GM21515 (cell line): ENCODE results near the gene ZBTB20.

Source experiments
- ATAC-seq: cut with Tn5 transposase; IDR thresholded peaks from one replicate; pipeline ENCODE4 v1.9.1; 2021; ENCODE audit not compliant: unreplicated experiment

ZBTB20 gene

DNA sequence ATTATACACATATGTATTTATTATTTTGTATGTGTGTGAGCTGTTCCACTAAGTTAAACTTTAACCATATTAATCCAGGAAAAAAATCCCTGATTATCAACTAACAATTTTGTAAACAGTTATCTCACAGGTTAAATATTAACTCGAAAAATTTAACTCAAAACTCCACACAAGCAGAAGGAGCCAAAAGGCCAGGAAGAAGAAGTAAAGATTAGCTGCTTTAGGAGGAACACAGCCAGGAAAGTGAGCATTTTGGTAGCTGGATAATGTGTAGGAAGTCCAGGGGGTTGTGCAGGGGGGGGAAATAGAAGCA, 428.2 kb downstream of the ZBTB20 start:
- ATAC-seq, result no peak

DNA sequence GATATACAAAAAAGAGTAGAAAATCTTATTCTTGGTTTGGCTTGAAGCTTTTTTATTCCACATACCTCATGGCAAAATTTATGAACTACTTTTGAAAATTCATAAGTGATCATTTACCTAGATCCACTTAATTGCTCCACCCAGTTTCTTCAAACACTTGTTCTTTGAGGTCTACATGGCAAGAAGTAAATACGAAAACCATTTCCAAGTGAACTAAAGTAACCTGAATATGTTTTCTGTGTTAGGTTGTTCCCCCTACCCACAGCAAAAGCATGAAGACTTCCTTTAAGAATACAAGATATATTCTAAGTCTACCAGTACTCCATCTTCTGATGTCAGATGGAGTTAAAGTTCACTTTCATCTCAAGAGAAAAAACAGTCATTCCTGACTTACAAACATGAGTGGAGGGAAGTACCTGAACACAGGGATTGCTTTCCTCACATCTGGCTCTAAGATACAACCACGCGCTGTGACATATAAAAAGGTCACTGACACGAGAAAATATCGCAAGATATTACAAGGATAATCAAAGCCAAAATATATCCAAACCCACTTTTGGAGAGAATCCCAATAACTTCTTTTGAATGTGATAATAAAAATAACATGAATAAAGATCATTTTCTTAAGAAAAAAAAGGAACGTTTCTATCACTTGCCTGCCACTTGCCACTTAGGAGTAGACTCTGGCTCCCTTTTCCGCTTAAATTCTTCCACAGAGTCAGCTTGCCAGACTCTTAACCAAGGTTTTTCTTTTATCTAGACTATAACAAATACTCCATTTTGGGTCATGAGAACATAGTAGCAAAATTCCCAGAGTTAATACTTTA, 428.8 kb downstream of the ZBTB20 start:
- ATAC-seq, result no peak

DNA sequence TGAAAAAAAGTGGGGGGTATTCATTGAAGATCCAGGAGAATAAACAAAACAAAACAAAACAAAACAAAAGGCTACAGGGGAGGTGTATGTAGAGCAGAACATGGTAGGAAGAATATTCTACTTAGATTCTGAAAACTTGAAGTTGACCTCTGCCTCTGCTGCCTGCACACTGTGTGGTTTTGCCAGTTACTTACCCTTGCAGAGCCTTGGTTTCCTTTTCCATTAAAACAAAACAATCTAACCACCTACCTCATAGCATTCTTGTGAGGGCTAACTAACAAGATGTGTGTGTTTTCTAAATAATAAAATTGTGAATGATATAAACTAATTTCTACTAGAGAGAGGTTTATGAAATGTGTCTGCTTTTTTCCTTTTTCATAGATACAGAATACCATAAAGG, 430.2 kb downstream of the ZBTB20 start:
- ATAC-seq, result no peak

DNA sequence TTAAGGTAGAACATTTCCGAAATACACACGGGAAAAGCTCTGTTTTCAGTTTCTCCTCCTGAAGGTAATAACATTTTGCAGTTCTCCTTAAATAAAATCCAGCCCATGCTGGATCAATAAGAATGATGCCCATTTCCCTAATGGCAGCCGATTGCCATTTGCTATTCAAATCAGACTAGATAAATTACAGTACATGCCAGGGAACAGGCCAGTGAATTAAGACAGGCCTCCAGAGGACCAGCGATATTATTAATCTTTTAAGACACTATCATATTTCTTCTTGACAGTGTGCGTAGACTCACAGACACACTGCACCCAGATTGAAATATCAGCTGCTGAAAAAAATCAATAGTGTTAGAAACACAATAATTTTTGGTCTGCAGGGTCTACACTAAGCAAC, 431.0 kb downstream of the ZBTB20 start:
- ATAC-seq, result no peak

DNA sequence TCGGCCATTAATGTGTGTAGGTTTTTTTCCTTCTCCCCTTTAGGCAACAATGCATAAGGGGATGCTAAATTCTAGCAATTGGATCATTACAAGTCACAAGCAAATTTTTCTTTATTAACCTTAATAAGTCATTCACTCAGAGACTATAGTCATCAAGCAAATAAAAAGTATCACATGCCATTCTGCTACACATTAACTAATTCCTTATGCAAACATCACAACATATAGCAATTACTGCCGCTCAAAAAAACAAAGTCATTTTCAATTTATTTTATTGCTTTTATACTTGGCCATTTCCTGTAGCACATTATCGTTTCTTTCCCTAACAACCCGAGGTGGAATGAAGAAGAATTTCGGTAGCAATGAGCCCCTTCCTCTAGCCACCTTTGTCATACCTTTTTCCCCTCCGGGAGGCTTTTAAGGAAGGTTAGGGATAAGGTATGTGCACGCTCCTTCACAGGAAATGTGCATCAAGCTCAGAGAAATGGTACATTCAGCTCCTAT, 432.1 kb downstream of the ZBTB20 start:
- ATAC-seq, result no peak

DNA sequence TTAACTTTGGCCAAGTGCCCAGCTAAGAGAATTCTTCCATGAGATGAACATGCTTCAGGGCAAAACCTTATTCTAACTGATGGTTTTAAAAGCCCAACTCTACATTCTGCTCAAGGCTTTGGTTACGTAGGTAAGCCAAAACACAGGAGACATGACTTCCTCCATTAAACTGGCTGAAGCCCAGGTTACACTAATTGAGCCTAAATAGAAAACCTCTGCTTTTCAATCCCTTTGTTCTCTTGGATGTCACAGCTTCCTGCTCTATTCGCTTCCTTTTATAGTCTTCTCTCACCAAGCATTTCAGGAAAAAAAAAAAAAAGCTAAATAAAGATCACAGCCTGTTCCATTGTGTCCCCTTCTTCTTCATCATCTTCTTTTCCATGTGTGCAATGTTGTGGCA, 432.9 kb downstream of the ZBTB20 start:
- ATAC-seq, result no peak

DNA sequence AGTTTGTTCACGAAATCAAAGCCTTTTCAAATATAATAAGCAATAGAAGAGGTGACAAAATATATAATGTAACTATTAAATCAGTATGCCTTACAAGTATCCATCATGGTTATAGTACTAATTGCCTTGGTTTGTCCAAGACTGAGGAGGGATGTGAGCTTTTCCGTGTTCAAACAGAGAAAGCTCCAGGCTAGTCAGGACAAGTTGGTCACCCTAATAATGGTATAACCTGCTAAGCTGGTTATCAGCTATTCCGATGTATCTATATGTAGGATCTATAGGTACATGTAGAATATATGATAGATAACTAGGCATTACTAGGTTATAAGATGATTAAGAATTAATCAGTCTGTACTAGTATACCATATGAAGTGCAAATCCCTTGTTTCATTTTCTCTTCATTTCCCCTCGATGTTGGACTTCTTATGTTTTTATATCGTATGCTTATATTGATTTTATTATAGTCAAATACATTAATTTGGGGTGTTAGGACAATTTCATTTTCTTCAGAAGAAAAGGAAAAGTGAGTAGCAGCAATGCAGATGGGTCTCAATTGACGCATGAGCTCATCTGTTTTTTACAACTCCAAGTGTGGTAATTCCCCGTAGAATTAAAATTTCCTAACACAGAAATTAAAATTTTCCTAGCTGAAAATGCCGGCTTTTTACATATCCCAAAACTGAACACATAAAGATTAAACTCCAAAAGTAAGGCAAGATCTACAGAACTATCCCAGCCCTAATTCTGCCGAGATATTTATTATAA, 434.2 kb downstream of the ZBTB20 start:
- no peak for ATAC-seq

DNA sequence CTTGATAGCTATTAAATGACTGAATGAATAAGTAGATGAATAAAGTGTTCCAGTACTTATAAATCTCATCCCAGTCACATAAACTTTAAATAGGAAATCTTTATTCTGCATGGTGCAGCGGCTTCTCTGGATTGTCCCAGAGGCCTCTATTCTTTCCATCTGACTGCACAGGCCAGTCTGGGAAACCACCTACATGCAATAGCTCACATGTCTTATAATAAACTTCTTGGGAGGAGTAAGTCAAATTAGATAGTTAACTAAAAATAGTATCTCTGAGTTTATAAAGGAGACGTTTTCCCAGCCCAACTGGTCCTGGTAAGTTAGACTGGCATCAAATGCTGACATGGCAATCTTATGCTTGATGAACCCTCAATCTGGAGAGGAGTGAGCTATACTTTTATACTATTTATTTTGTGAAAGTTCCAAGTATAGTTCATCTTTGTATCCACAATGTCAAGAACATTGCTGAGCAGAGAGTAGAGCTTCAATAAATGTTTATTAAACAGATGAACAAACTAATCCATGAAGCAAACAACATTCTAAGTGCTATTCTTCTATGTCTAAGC, 435.7 kb downstream of the ZBTB20 start:
- no peak for ATAC-seq

DNA sequence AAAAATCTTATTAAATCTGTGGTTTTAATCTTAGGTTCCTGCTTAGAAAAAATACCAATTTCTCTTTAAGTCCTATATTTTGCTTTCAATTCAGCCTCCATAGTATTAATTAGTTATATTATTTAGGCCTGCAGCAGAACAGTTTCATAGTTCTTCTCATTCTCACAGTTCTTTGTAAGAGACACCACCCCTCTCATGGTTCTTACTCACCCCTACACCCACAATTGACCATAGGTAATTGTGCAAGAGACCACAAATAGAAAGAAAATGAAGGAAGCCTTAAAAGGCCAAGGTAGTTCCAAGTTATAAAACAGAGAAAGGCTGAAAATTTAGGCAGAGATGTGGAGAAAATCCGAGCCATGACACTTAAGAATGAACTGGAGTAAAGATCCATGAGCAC, 438.0 kb downstream of the ZBTB20 start:
- ATAC-seq, result no peak

DNA sequence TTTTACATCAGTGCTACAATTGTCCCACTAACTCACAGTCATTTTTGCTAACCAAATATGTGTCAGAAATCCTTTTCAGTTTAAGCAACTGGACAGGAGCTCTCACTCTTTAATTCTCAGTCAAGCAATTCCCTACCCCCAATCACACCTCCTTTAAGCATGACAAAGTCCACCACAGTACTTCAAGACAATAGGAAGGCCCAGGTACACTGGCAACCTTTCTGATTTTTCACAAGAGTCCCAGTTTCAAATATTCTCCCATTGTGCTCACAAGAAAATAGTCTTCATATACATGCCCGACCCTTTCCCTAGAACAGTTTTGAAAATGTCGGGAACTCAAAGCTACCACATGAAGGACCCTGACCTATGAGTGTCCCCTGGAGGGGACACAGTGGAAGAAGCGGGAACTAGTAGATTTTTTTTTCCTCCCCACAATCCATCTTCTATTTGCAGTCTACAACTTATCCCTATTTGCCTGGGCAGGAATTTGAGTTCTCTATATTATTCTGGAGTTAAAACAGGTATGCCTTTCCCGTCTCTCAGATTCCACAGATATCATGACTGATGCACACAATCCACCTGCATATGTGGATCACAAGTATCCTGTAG, 439.7 kb downstream of the ZBTB20 start:
- no peak for ATAC-seq

DNA sequence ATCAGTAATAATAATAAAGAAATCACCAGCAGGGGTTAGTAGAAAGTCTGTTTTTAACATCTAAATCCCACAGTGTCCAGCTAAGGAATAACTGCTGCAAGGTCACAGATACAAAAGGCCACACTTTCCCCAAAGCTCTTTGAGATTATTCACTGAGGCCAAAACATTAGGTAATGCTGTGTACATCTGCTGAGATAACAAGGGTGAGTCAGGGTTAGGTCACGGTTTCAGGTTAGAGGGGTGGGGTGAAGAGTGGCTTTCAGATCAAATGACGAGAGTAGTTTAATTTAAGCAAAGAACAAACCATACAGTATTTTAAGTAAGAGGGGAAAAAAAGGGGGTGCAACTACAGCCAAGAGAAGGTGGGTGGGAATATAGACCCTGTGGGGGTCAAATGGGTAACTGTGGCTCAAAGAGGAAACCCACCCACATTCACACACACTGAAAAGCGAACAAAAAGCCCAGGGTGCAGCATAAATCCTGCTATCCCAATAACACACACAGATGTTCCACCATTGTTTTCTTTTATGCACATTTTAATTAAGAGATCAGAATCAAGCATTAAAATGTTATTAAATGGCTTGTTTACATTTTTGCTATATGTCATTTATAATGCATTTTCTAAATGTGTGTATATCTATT, 440.4 kb downstream of the ZBTB20 start:
- peak; percentile 66 for ATAC-seq

DNA sequence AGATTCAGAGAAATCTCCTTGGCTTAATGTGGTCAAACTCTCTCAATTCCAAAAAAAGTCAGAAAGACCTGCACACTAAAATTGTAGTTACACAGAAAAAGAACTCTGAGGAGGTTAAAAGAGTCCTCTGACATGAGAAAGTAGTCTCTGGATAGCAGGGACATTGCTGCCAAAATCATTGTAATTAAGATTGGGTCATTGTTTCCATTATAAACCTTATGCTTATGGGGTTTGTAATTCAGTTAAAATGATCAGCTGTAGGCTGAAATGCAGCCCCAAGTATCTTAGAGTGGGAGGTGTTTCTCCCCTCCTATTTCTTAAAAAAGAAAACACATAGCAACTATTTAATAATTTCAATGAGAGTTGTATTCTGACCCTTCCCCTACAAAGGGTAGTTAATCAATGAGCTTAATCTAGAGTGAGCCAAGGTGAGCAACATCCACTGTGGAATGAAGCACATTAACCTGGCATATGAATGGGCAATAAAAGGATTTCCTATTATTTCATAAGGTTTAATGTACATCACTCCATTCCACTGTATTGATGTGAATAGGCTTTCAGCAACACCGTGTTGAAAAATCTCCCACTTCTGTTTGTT, 446.4 kb downstream of the ZBTB20 start:
- ATAC-seq, result no peak

DNA sequence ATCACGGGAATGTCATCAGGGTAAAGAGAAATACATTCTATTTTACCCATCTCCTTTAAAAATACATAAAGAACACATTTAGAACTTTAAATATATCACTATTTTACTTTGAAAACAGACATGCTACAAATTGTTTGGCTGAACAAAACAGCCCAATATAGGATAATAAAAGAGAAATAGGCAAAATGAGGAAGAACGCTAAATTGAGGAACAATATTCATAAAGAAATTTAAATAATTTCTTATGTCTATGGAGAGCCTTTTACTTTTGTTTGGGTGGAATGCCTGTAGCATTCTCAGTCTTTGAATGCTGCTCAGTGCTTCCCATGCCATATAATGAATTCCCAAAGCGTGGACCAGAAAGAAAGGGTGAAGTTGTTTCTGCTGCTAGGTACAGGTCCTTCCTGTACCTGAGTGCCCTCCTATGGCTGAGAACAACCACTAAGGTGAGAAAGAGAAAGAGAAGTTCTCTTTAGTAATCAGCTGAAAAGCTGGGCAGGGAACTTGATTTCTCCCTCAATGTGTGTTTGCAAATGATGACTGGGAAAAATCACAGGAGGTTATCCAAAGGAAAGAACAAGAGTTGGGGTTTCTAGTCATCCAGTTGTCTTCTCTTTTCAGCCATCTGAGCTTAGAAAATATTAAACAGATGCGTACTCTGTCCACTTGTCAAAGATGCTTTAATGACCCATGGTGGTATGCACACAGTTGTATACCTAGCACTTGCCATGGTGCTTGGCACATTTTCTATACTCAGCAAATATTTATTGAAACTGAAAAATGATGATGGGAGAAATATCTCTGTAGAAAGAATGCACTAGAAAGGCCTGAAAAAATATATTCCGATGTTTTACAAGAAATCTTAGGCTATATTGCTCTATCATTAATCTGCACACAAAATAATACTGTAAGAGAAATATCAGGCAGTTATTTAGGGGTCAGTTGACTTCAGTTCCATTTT, 448.7 kb downstream of the ZBTB20 start:
- no peak for ATAC-seq

DNA sequence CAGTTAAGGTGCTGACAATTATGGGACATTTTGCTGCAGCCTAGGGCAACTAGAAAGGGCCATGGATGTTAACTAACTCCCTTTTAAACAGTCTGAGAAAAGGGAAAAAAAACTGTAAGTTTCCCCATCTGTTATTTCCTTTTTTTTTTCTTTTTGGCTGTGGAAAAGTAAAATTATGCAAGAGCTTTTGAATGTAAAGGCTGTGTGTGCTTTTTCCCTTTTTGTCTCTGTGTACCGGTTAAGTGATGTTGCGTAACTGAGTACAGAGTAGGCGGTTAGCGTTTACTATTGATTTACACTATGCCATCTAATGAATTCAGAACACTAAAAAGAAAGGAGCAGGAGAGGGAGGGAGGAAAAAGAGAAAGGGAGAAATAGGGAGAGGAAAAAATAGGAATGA, 449.7 kb downstream of the ZBTB20 start:
- no peak for ATAC-seq

DNA sequence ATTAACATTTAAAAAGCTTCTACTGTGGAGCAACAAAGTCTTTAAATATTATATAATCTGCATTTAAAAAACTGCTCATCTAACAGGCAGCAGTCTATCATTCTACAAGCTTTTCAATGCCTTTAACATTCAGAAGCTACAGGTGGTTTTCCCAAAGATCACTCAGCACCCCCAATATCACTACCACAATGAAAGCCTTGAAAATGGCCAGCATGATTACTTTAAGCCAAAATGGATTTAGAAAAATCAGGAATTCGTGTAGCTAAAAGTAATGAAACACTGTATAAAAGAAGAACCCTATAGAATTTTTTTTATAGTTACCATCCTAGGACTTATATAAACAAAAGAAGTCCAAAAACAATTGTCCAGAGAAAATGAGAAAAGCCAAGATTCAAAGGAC, 452.8 kb downstream of the ZBTB20 start:
- ATAC-seq, result no peak

DNA sequence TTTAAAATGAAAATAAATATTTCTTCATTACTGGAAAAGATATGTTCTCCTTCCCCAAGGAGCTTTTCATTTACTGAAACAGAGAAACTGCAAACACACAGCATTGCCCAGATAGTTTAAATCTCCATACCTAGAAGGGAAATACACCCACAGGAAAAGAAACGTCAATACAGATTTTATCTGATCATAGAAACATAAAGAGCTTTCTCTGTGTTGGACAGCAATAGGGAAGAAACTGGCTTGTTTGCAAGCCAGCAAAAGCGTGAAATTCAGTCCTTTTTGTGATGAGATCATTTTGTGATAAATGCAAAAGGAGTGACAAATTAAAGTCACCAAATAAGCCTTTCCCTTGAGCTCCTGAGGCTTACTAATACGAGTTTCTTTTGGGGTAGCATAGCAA, 455.2 kb downstream of the ZBTB20 start:
- no peak for ATAC-seq

DNA sequence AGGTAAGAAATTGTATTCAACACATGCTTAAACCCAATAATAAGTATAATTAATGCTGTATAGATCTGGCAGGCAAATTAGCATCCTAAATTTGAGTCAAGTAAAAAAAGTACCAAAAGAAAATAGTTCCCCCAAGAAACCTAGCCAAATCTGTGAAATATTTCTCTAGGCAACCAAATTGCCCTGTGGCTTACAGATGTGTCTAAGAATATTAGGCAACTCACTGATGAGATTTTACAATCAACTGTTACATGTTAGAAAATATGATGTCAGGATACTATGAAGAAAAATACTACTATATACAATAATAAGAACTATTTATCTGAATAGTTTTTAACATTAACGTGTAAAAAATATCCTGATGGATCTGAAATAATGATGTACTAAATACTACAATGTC, 456.2 kb downstream of the ZBTB20 start:
- no peak for ATAC-seq

DNA sequence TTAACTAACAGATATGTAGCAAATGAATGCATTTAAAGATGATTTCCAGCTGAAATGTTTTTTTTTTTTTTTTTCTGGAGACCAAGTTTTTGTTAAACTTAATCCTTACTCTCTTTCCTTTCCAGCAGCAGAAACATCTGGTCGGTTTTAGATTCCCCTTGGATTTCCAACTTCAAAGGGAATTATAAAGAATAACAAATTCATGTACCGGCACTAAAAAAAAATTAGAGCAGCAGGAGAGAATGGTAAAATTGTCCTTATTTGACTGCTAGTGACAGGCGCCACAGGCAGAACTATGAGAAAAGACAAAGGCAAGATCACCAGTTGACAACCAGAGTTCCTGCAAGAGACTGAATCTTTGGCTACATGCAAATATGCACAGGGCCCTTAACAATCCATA, 459.9 kb downstream of the ZBTB20 start:
- no peak for ATAC-seq

DNA sequence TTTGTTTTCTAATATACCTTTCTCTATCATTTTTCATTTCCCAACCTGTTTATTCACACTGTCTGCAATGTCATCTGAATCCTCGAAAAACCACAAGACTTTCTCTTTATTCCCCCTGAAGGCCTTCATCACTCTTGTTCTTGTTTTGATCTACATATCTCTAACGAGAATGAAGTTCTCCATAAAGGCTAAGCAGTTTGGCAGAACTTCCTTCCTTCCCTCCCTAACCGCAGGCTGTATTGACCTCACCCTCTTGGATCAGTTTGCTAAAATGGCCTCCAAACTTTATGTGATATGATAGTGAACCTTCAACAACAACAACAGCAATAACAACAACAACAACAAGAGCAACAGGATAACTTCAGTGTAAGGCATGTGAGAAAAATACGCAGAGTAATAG, 460.5 kb downstream of the ZBTB20 start:
- no peak for ATAC-seq

DNA sequence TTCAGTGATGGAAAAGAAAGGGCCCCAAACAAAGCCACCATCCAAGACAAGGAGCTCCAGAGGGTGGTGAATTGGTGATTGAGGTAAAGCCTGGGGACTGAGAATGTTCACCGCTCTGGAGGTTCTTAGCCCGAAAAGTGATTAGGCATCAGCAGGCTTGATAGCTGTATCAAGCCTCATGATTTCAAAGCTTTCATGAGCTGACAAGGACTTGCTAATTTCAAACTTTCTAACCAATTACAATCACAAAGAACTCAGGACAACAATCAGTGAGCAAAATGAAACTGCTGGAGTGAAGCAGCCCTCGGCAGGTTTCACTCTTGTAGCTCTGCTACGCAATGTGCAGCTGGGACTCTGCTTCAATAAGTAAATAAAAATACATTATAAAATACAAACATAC, 461.9 kb downstream of the ZBTB20 start:
- no peak for ATAC-seq
